Measurements from ENCODE around the gene CPEB4.

CPEB4 gene

DNA sequence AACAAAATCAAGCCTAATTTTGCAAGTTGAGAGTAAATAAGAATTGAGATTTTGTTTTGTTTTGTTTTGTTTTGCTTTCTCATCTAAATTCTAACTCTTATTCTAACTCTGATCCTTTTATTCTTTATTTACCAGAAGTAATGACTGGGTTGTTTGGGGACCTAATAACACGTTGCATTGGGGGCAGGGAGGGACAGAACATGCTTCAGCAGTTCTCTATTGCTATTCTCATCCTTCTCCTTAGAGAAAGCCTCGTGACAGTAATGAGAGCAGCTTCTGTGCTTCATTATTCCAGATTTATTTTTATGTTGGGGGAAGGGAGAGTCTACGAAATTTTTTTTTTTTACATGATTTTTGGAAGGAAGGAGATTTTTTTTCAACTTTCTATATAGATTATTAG lies 21.1 kb downstream of the CPEB4 start:
- no peak overlapping the region for H3K27ac ChIP-seq
- TF ChIP-seq, protein P1, sequence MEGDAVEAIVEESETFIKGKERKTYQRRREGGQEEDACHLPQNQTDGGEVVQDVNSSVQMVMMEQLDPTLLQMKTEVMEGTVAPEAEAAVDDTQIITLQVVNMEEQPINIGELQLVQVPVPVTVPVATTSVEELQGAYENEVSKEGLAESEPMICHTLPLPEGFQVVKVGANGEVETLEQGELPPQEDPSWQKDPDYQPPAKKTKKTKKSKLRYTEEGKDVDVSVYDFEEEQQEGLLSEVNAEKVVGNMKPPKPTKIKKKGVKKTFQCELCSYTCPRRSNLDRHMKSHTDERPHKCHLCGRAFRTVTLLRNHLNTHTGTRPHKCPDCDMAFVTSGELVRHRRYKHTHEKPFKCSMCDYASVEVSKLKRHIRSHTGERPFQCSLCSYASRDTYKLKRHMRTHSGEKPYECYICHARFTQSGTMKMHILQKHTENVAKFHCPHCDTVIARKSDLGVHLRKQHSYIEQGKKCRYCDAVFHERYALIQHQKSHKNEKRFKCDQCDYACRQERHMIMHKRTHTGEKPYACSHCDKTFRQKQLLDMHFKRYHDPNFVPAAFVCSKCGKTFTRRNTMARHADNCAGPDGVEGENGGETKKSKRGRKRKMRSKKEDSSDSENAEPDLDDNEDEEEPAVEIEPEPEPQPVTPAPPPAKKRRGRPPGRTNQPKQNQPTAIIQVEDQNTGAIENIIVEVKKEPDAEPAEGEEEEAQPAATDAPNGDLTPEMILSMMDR (IDR thresholded peaks at IDR 0.05): no peak
- TF ChIP-seq ZFX (IDR thresholded peaks at IDR 0.05; ENCODE audit: borderline replicate concordance): no peak

DNA sequence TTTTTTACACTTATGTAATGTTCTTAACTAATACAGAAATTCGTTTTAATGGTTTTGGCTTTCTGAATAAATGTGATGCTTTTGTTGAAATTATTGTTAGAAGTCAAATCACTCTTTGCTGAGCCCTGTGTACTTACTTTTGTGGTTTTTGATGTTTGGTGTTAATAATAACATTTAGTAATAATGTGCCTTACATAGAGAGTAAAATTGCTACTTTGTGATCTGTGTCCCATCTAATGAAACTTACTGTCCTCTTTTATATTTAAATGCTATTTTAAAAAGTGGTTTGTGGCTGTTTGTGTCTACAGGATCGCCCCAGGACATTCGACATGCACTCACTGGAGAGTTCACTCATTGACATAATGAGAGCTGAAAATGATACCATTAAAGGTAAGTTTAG lies 22.1 kb downstream of the CPEB4 start:
- no peak for TF ChIP-seq ZFX (IDR thresholded peaks at IDR 0.05; ENCODE audit: borderline replicate concordance)
- TF ChIP-seq, protein P1 (IDR thresholded peaks at IDR 0.05): no peak
- no peak overlapping the region for H3K27ac ChIP-seq

DNA sequence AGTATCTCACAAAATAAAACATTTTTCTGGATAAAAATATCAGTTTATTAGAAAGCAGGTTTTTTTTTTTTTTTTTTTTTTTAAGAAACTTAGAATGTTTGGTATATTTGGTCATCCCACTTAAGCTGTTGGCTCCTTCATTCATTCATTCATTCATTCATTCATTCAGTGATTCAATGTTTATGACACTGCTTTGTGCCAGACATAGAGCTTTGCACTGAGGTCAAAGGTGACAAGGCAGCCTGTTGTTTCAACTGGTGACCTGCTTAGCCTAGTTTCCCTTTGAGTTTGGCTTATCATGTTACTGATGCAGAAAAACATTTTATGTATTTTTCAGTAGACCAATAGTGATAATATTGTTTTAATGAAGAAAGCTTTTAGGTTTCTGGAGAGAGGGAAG lies 23.5 kb downstream of the CPEB4 start:
- TF ChIP-seq ZFX (IDR thresholded peaks at IDR 0.05; ENCODE audit: borderline replicate concordance): no peak
- TF ChIP-seq, protein P1 (IDR thresholded peaks at IDR 0.05): no peak
- no peak overlapping the region for H3K27ac ChIP-seq

DNA sequence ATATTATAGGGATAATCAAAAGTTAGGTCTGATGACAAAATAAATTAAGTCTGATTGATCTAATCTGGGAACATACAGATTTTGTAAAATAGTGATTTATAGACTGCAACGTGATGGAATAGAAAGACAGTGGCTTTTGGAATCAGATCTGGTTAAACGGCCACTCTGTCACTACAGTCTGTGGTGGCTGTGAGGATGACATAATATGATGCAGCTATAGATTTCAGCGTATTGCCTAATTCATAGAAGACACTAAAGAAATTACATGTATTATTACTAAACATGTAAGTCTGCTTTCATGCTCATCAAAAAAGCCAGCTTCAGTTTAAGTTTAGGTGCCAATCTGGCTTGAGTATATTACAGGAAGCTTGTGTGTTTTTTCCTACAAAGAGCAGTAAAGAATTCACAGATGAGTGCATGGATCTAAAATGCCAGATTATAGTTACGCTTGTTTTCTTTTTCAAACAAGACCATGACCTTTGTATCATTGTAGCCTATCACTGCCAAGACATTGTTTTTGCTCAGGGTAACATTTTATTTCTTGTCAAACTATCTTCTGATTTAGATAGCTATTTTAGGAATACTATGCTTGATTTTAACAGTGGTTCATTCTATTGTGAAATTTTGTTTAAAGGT lies 25.7 kb downstream of the CPEB4 start:
- TF ChIP-seq ZFX (IDR thresholded peaks at IDR 0.05; ENCODE audit: borderline replicate concordance): no peak
- TF ChIP-seq, protein P1 (IDR thresholded peaks at IDR 0.05): no peak
- no peak overlapping the region for H3K27ac ChIP-seq

GRCh38 chr5:173915310-173916014 lies 27.3 kb downstream of the CPEB4 start:
- H3K27ac ChIP-seq: no peak overlapping the region
- TF ChIP-seq, protein P1 (IDR thresholded peaks at IDR 0.05): no peak
- no peak for TF ChIP-seq ZFX (IDR thresholded peaks at IDR 0.05; ENCODE audit: borderline replicate concordance)

GRCh38 chr5:173916233-173916632 lies 28.1 kb downstream of the CPEB4 start:
- no peak overlapping the region for H3K27ac ChIP-seq
- TF ChIP-seq, protein P1 (IDR thresholded peaks at IDR 0.05): no peak
- no peak for TF ChIP-seq ZFX (IDR thresholded peaks at IDR 0.05; ENCODE audit: borderline replicate concordance)
